GM06990 (cell line): ENCODE results near the gene RARRES1.

ENCODE experiments used
- DNase-seq: peaks from one replicate; pipeline ENCODE4 v3.0.0-alpha.2; 2011; ENCODE audit not compliant: insufficient read length; ENCODE audit errors: extremely low read depth
- H3K27me3 ChIP-seq: replicated peaks from 2 replicates; pipeline ENCODE4 v1.6.0; 2011; ENCODE audit warnings: low read length; ENCODE audit not compliant: control insufficient read depth, insufficient read depth
- H3K36me3 ChIP-seq: 2 replicates; pipeline ENCODE4 v1.5.1; 2011; ENCODE audit warnings: low read length; ENCODE audit not compliant: control insufficient read depth, insufficient read depth
- H3K4me3 ChIP-seq: replicated peaks from 2 replicates; pipeline ENCODE4 v1.5.1; 2011; ENCODE audit warnings: low read depth, mild to moderate bottlenecking, control low read depth, low read length
- CTCF ChIP-seq: IDR thresholded peaks from 2 replicates; pipeline ENCODE4 v1.5.1; 2011; ENCODE audit warnings: low read length, control low read depth, mild to moderate bottlenecking, inconsistent platforms; ENCODE audit not compliant: insufficient read depth, poor library complexity, severe bottlenecking

Gene RARRES1, protein sequence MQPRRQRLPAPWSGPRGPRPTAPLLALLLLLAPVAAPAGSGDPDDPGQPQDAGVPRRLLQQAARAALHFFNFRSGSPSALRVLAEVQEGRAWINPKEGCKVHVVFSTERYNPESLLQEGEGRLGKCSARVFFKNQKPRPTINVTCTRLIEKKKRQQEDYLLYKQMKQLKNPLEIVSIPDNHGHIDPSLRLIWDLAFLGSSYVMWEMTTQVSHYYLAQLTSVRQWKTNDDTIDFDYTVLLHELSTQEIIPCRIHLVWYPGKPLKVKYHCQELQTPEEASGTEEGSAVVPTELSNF

GRCh38 chr3:158731938-158732855, at the start of gene RARRES1:
Gene RARRES1, minus strand, starts transcription at chr3:158732457. Its CDS starts 42 bp downstream, at chr3:158732415.
- H3K4me3 ChIP-seq, result peak within 1 kb of the TSS; percentile 42
- peak; percentile 60 for DNase-seq

GRCh38 chr3:158781849-158782248, 49.6 kb upstream of the RARRES1 start:
- DNase-seq, result no peak
- Histone ChIP-seq H3K36me3 (no peaks in the 10 kb centered on the region), H3K4me3 (no peak overlapping the region), H3K27me3 (no peaks in the 10 kb centered on the region)
- TF ChIP-seq CTCF, result no peak

More at GRCh38 chr3:158731938-158732855, at the start of gene RARRES1:
- H3K27me3 ChIP-seq, result no peaks in the 10 kb centered on the region
- no peak for TF ChIP-seq CTCF
- no peaks in the 10 kb centered on the region for H3K36me3 ChIP-seq

DNA sequence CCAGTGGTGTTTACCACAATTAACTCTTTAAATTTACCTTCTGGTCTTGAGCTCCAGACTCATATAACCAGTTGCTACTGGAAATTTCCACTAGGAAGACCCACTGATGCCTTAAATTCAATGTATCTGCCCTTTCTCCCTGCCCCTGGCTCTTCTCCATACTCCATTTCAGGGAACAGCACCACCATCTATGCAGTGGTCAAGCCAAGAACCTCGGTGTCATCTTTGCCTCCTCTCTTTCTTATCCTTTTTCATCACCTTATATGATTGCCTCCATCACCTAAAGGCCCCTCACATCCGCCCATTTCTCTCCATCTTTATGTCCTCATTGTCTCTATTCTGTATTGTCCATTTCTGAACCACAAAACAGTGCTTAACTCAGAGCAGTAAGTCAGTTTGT, 48.9 kb upstream of the RARRES1 start:
- no peaks in the 10 kb centered on the region for H3K36me3 ChIP-seq
- TF ChIP-seq CTCF, result no peak
- no peak overlapping the region for H3K4me3 ChIP-seq
- DNase-seq, result no peak
- no peaks in the 10 kb centered on the region for H3K27me3 ChIP-seq

DNA sequence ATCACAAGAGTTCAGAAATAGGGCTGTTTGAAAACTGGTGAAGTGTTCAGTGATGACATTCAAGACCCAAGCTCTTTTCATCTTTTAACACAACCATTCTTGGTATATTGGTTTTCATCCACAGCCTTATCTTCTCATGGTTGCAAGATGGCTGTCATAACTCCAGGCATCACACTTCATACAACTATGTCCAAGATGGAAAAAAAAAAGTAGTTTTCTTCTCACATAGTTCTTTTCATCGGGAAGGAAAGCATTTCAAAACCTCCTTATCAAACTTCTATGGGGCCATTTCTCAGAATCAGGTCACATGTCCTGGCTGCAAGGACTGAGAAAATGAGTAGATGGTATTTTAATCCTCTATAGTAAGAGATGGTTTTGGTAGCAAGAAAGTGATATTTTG, 48.5 kb upstream of the RARRES1 start:
- Histone ChIP-seq H3K36me3 (no peaks in the 10 kb centered on the region), H3K4me3 (no peak overlapping the region), H3K27me3 (no peaks in the 10 kb centered on the region)
- TF ChIP-seq CTCF, result no peak
- DNase-seq, result no peak

GRCh38 chr3:158777161-158777873, 45.1 kb upstream of the RARRES1 start:
- TF ChIP-seq CTCF, result no peak
- Histone ChIP-seq H3K36me3 (no peaks in the 10 kb centered on the region), H3K27me3 (no peaks in the 10 kb centered on the region), H3K4me3 (no peak overlapping the region)
- no peak for DNase-seq
